ENCODE data around the gene FAM185A. TPM values are rescaled to one million over a fixed set of nuclear protein-coding genes. Genes with fewer than 3 reads are reported as not detected.
A peak's percentile ranks its signal among the peaks of the same experiment; 100 is the strongest.
"Not testable (repeated sequence)": the region's sequence is repeated elsewhere in the genome, so short reads cannot be mapped to it uniquely, and the experiment has no call there.

The FAM185A gene
- polyA plus RNA-seq (2013): 2.3 TPM in 2 replicates

DNA sequence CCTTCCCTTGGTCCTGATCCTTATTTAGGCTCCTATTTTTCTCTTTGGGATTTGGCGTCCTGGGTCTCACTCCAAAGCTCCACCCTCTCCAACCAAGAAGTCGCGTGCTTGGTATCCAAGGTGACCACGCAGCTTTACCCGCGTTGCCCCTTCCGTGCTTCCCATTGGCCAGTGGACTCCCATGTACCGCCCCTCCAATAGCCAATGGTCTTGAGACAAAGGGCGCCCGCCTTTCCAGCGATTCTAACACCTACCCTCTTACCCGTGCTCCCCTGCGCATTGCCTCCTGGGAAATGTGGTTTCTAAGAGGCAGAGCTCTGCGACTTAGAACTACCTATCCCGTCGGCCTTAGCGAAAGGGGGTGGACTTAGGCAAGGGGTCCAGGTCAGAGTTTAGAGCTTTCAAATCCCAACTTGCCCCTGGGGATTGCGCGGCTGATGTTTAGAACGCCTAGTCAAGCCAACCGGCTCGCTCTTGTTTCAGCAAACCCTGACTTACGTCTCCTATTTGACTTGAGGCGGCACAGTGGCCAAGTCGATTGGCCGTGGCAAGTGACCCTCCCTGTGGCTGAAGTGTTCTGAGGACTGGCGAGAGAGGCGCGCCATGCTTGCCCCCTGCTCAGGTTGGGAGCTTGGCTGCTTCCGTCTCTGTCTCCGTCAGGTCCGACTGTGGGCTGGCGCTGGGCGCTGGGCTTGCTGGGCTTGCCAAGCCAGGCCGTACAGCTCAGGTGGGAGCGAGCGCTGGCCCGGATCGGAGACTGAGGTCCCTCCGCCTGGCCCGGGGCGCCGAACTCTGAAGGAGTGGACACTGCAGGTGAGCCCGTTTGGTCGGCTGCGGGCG is at the start of gene FAM185A:
Gene FAM185A, plus strand, starts transcription at position 395 of the 840 bp plus-strand sequence. Its CDS starts 209 bp downstream, at position 604.
- H3K79me2 ChIP-seq (ENCODE audit: control insufficient read depth, insufficient read depth, low read length, poor library complexity); H3K4me1 ChIP-seq (ENCODE audit: control insufficient read depth in 1 of 2, insufficient read depth in 2 of 2, low read length in 2 of 2); H4K12ac ChIP-seq (ENCODE audit: low read depth, low read length); H3K9me3 ChIP-seq (ENCODE audit: insufficient read depth, low read depth, low read length); H3K36me3 ChIP-seq (ENCODE audit: control insufficient read depth in 1 of 2, insufficient read depth in 2 of 2, low read length in 2 of 2); H3K4ac ChIP-seq (ENCODE audit: low read depth, low read length); H3K14ac ChIP-seq (ENCODE audit: low read length); H3K79me1 ChIP-seq (ENCODE audit: low read length); H2BK12ac ChIP-seq (ENCODE audit: low read length); H4K91ac ChIP-seq (ENCODE audit: low read depth, low read length); H2AK5ac ChIP-seq (ENCODE audit: low read length); H4K8ac ChIP-seq (ENCODE audit: low read depth, low read length); H2BK5ac ChIP-seq (ENCODE audit: low read depth, low read length, poor library complexity); H2BK120ac ChIP-seq (ENCODE audit: insufficient read depth, low read length, poor library complexity); H3K23ac ChIP-seq (ENCODE audit: low read length); H3K18ac ChIP-seq (ENCODE audit: low read length); H3K27me3 ChIP-seq (ENCODE audit: insufficient read depth, low read length): not testable (repeated sequence)
- Histone ChIP-seq H3K4me3 (ENCODE audit: low read depth, low read length) (peak within 1 kb of the TSS; percentile 85), H3K4me2 (ENCODE audit: low read length) (peak within 1 kb of the TSS; percentile 73), H3K27ac (ENCODE audit: low read depth, low read length) (peak within 1 kb of the TSS; percentile 42), H3K9ac (ENCODE audit: low read length) (peak within 1 kb of the TSS; percentile 60), H2AFZ (ENCODE audit: insufficient read depth, low read length, poor library complexity) (peak within 1 kb of the TSS; percentile 14)
- no CpG with 5 or more reads among the region's 47 CpGs for WGBS (ENCODE audit: extremely low coverage, insufficient coverage, insufficient read length)
- DNase-seq: peak; percentile 99

DNA sequence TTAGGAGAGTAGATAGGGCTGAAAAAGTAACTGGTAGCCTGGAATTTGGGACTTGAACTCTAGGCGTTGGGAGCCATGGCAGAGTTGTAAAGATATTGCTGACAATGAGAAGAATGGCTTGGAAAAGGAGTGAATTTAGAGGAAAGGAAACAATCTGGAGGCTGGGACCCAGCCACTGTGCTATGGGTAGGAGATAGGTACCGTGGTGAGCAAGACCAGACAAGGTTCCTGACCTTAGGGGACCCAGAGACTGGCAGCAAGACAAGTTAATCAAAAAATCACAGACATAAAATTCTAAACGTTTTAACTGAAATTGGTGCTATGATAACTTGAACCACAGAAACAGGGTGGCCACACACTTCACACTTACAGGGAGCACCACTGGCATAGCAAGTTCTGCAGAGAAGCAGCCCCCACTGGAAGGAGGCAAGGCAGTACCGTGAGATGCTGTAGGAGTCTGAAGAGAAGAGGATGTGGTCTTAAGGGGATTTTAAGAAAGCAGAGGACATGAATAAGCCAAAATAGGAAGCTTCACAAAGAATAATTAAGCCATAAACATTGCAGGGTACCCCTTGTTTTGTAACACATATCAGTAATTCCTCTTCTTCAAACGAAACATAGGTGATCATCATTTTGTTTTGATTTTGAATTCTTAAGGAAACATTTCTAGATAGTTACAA is 35.6 kb upstream of the FAM185A start:
- H3K23ac ChIP-seq (ENCODE audit: low read length); H2BK120ac ChIP-seq (ENCODE audit: insufficient read depth, low read length, poor library complexity); DNase-seq; H2AFZ ChIP-seq (ENCODE audit: insufficient read depth, low read length, poor library complexity); H4K12ac ChIP-seq (ENCODE audit: low read depth, low read length); H3K36me3 ChIP-seq (ENCODE audit: control insufficient read depth in 1 of 2, insufficient read depth in 2 of 2, low read length in 2 of 2); H3K27ac ChIP-seq (ENCODE audit: low read depth, low read length); H3K14ac ChIP-seq (ENCODE audit: low read length); H3K79me1 ChIP-seq (ENCODE audit: low read length); H3K79me2 ChIP-seq (ENCODE audit: control insufficient read depth, insufficient read depth, low read length, poor library complexity); H3K27me3 ChIP-seq (ENCODE audit: insufficient read depth, low read length); H4K8ac ChIP-seq (ENCODE audit: low read depth, low read length); H4K91ac ChIP-seq (ENCODE audit: low read depth, low read length); H2BK12ac ChIP-seq (ENCODE audit: low read length); H3K9me3 ChIP-seq (ENCODE audit: insufficient read depth, low read depth, low read length); H3K4me3 ChIP-seq (ENCODE audit: low read depth, low read length); H3K18ac ChIP-seq (ENCODE audit: low read length); H3K4me2 ChIP-seq (ENCODE audit: low read length); H2AK5ac ChIP-seq (ENCODE audit: low read length); H2BK5ac ChIP-seq (ENCODE audit: low read depth, low read length, poor library complexity); H3K4ac ChIP-seq (ENCODE audit: low read depth, low read length); H3K9ac ChIP-seq (ENCODE audit: low read length); H3K4me1 ChIP-seq (ENCODE audit: control insufficient read depth in 1 of 2, insufficient read depth in 2 of 2, low read length in 2 of 2): not testable (repeated sequence)
- no CpG with 5 or more reads among the region's 5 CpGs for WGBS (ENCODE audit: extremely low coverage, insufficient coverage, insufficient read length)

DNA sequence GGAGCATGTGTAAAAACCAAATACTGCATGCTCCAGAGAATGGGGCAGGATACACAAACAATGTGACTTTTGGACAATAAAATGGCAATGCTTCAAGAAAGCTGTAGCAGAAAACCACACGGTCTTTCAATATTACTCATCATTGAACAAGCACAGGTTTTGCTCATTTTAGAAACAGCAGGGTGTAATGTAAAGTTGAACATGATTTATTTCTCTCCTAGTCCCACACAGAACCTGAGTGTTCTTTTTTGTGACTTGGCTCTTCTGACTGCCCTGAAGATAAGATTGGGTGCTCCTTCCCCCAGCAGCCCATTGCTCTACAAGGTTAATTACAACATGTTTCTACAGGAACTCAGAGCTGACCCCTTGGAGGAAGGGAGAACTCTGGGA is 35.1 kb upstream of the FAM185A start:
- not testable (repeated sequence) for H3K18ac ChIP-seq (ENCODE audit: low read length); H3K79me1 ChIP-seq (ENCODE audit: low read length); H3K27ac ChIP-seq (ENCODE audit: low read depth, low read length); H3K27me3 ChIP-seq (ENCODE audit: insufficient read depth, low read length); H2BK12ac ChIP-seq (ENCODE audit: low read length); H4K8ac ChIP-seq (ENCODE audit: low read depth, low read length); H3K9ac ChIP-seq (ENCODE audit: low read length); DNase-seq; H2BK5ac ChIP-seq (ENCODE audit: low read depth, low read length, poor library complexity); H3K4ac ChIP-seq (ENCODE audit: low read depth, low read length); H2AFZ ChIP-seq (ENCODE audit: insufficient read depth, low read length, poor library complexity); H3K14ac ChIP-seq (ENCODE audit: low read length); H3K4me3 ChIP-seq (ENCODE audit: low read depth, low read length); H3K9me3 ChIP-seq (ENCODE audit: insufficient read depth, low read depth, low read length); H3K4me1 ChIP-seq (ENCODE audit: control insufficient read depth in 1 of 2, insufficient read depth in 2 of 2, low read length in 2 of 2); H3K23ac ChIP-seq (ENCODE audit: low read length); H2BK120ac ChIP-seq (ENCODE audit: insufficient read depth, low read length, poor library complexity); H3K79me2 ChIP-seq (ENCODE audit: control insufficient read depth, insufficient read depth, low read length, poor library complexity); H3K36me3 ChIP-seq (ENCODE audit: control insufficient read depth in 1 of 2, insufficient read depth in 2 of 2, low read length in 2 of 2); H4K91ac ChIP-seq (ENCODE audit: low read depth, low read length); H2AK5ac ChIP-seq (ENCODE audit: low read length); H3K4me2 ChIP-seq (ENCODE audit: low read length); H4K12ac ChIP-seq (ENCODE audit: low read depth, low read length)
- no CpG with 5 or more reads among the region's 1 CpG for WGBS (ENCODE audit: extremely low coverage, insufficient coverage, insufficient read length)

DNA sequence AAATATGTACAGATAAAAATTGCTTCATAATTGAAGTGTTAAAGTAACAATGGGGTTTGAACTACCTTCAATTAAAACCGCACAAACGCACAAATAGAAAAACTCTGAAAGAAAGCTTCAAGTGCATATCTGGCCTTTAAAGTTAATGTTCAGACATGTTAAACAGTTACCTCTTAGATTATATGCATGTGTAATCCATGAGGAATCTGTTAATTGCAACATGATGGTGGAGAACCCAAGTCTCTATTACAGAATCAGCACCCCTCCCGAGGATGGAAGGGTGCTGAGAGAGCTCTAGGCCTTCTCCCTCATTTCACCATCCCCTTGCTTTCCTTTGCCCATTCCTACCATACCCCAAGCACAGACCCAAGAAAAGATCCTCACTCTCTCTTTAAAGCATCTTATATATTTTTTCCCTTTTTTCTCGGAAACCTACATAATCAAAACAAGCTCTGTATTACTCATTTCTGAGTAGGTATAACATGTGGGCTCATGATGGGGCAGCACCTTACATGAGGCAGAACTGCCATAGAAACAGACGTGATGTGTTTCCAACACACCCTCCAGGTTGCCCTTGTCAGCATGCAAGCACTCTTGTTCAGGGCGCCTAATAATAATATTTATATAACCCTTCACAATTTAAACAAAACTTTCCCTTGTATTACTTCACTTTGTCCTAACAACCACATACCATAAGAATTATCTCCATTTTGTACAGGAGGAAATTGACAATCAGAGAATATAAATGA is 33.9 kb upstream of the FAM185A start:
- H3K27me3 ChIP-seq (ENCODE audit: insufficient read depth, low read length); H2BK120ac ChIP-seq (ENCODE audit: insufficient read depth, low read length, poor library complexity); H2BK5ac ChIP-seq (ENCODE audit: low read depth, low read length, poor library complexity); H4K8ac ChIP-seq (ENCODE audit: low read depth, low read length); H3K23ac ChIP-seq (ENCODE audit: low read length); H3K79me1 ChIP-seq (ENCODE audit: low read length); H4K12ac ChIP-seq (ENCODE audit: low read depth, low read length); H3K4me2 ChIP-seq (ENCODE audit: low read length); H3K4me1 ChIP-seq (ENCODE audit: control insufficient read depth in 1 of 2, insufficient read depth in 2 of 2, low read length in 2 of 2); H3K27ac ChIP-seq (ENCODE audit: low read depth, low read length); H3K9ac ChIP-seq (ENCODE audit: low read length); H3K14ac ChIP-seq (ENCODE audit: low read length); H2AFZ ChIP-seq (ENCODE audit: insufficient read depth, low read length, poor library complexity); H2AK5ac ChIP-seq (ENCODE audit: low read length); H3K36me3 ChIP-seq (ENCODE audit: control insufficient read depth in 1 of 2, insufficient read depth in 2 of 2, low read length in 2 of 2); H2BK12ac ChIP-seq (ENCODE audit: low read length); H3K4me3 ChIP-seq (ENCODE audit: low read depth, low read length); H3K79me2 ChIP-seq (ENCODE audit: control insufficient read depth, insufficient read depth, low read length, poor library complexity); H3K4ac ChIP-seq (ENCODE audit: low read depth, low read length); H4K91ac ChIP-seq (ENCODE audit: low read depth, low read length); H3K9me3 ChIP-seq (ENCODE audit: insufficient read depth, low read depth, low read length); DNase-seq; H3K18ac ChIP-seq (ENCODE audit: low read length): not testable (repeated sequence)
- no CpG with 5 or more reads among the region's 6 CpGs for WGBS (ENCODE audit: extremely low coverage, insufficient coverage, insufficient read length)

All from trophoblast cell (in vitro differentiated cells and primary cell).